Hepatocyte (in vitro differentiated cells): ENCODE measurements around the gene ARHGAP26. TPM values are rescaled to one million over a fixed set of nuclear protein-coding genes. Genes with fewer than 3 reads are reported as not detected.

Experiments used
- DNase-seq: peaks from one replicate; pipeline ENCODE4 v3.0.0-alpha.2; 2016; ENCODE audit warnings: low spot score
- H2AFZ ChIP-seq: fragments of 200-600 bp; sonication (generic); 2 replicates; pipeline ENCODE4 v1.6.0; 2016; ENCODE audit warnings: antibody characterized with exemption, mild to moderate bottlenecking
- H3K27ac ChIP-seq: fragments of 200-600 bp; sonication (generic); 2 replicates; pipeline ENCODE4 v1.5.1; 2016; ENCODE audit warnings: mild to moderate bottlenecking
- H3K27me3 ChIP-seq: fragments of 200-600 bp; sonication (generic); 2 replicates; pipeline ENCODE4 v1.6.1; 2016
- H3K36me3 ChIP-seq: fragments of 200-600 bp; sonication (generic); replicated peaks from 2 replicates; pipeline ENCODE4 v1.5.1; 2016; ENCODE audit warnings: low read depth; ENCODE audit not compliant: insufficient read depth
- H3K4me1 ChIP-seq: fragments of 200-600 bp; sonication (generic); 2 replicates; pipeline ENCODE4 v1.5.1; 2016; ENCODE audit warnings: mild to moderate bottlenecking, moderate library complexity; ENCODE audit not compliant: insufficient read depth
- H3K4me2 ChIP-seq: fragments of 200-600 bp; sonication (generic); 2 replicates; pipeline ENCODE4 v1.6.0; 2016
- H3K4me3 ChIP-seq: fragments of 200-600 bp; sonication (generic); 2 replicates; pipeline ENCODE4 v1.5.1; 2016; ENCODE audit warnings: mild to moderate bottlenecking
- H3K79me2 ChIP-seq: fragments of 200-600 bp; sonication (generic); 2 replicates; pipeline ENCODE4 v1.6.0; 2017; ENCODE audit warnings: mild to moderate bottlenecking
- H3K9me2 ChIP-seq: fragments of 200-600 bp; sonication (generic); replicated peaks from 2 replicates; pipeline ENCODE4 v1.6.0; 2017; ENCODE audit warnings: mild to moderate bottlenecking; ENCODE audit not compliant: insufficient read depth
- H3K9me3 ChIP-seq: fragments of 200-600 bp; sonication (generic); 2 replicates; pipeline ENCODE4 v1.5.1; 2016; ENCODE audit warnings: low read depth, mild to moderate bottlenecking
- H4K20me1 ChIP-seq: fragments of 200-600 bp; sonication (generic); 2 replicates; pipeline ENCODE4 v1.6.0; 2016; ENCODE audit warnings: mild to moderate bottlenecking; ENCODE audit not compliant: insufficient read depth, poor library complexity, severe bottlenecking
- CTCF ChIP-seq: fragments of 200-600 bp; sonication (generic); IDR thresholded peaks from 2 replicates; pipeline ENCODE4 v1.5.1; 2016; ENCODE audit warnings: antibody characterized with exemption, mild to moderate bottlenecking; ENCODE audit not compliant: poor library complexity
- EZH2 ChIP-seq: fragments of 200-600 bp; sonication (generic); IDR thresholded peaks from 2 replicates; pipeline ENCODE4 v1.6.1; 2016; ENCODE audit warnings: antibody characterized with exemption, mild to moderate bottlenecking, borderline replicate concordance
- EZH2phosphoT487 ChIP-seq: fragments of 200-600 bp; sonication (generic); IDR thresholded peaks from one replicate; pipeline ENCODE4 v1.6.1; 2018; ENCODE audit warnings: antibody characterized with exemption, mild to moderate bottlenecking, low read depth, moderate library complexity; ENCODE audit not compliant: unreplicated experiment, severe bottlenecking
- WGBS: methylation state at CpG from one replicate; pipeline ENCODE4 v1.1.6; 2016; ENCODE audit warnings: low lambda C conversion rate; ENCODE audit errors: missing lambda C conversion rate; 5-methylcytosine and 5-hydroxymethylcytosine counted together
- polyA plus RNA-seq: library from polyadenylated mRNA; unstranded; fragments of >200 nt; fragmentation: Nextera tagmentation; extraction: Ambion mirVana; gene quantifications from 2 replicates; pipeline ENCODE4 v1.2.1, GENCODE V29; 2016
- total RNA-seq: library from RNA; depleted of rRNA; stranded (reverse); fragments of >200 nt; gene quantifications from 2 replicates; pipeline ENCODE4 v1.2.3, GENCODE V29; 2014

ARHGAP26 gene
- total and polyA plus RNA-seq, 2 experiments from 2014 or later = 16.5 to 19.8 TPM

- no peaks in the 10 kb centered on the region for H3K9me2 ChIP-seq
- H3K36me3 ChIP-seq = no peaks in the 10 kb centered on the region
- H3K79me2 ChIP-seq = no peaks in the 10 kb centered on the region
- no peaks in the 10 kb centered on the region for H3K27me3 ChIP-seq
- no peak for DNase-seq
- H2AFZ ChIP-seq = no peak overlapping the region
- H3K4me1 ChIP-seq = no peaks in the 10 kb centered on the region
- WGBS = 92% methylated on average over 2 of the region's 2 CpGs
- H3K4me3 ChIP-seq = no peak overlapping the region
- H3K9me3 ChIP-seq = no peaks in the 10 kb centered on the region
- no peak for TF ChIP-seq EZH2
- TF ChIP-seq CTCF = no peak
- TF ChIP-seq EZH2phosphoT487 = no peak
- no peak overlapping the region for H3K27ac ChIP-seq
- no peak overlapping the region for H3K4me2 ChIP-seq
- no peaks in the 10 kb centered on the region for H4K20me1 ChIP-seq
Measured at GRCh38 chr5:143233031-143233430, 462.9 kb downstream of the ARHGAP26 start.

- TF ChIP-seq CTCF = no peak
- no peak for TF ChIP-seq EZH2
- no peak for TF ChIP-seq EZH2phosphoT487
- no peak overlapping the region for H3K27ac ChIP-seq
Measured at GRCh38 chr5:143234162-143234842, 464.1 kb downstream of the ARHGAP26 start.

GRCh38 chr5:143235423-143235822 lies 465.2 kb downstream of the ARHGAP26 start:
- H3K27ac ChIP-seq = no peak overlapping the region
- no peaks in the 10 kb centered on the region for H3K4me1 ChIP-seq
- no peak overlapping the region for H3K4me2 ChIP-seq
- no peak overlapping the region for H2AFZ ChIP-seq
- no peaks in the 10 kb centered on the region for H3K9me3 ChIP-seq
- TF ChIP-seq CTCF (no peak), EZH2 (no peak), EZH2phosphoT487 (no peak)
- H3K79me2 ChIP-seq = no peaks in the 10 kb centered on the region
- WGBS = 93% methylated on average over 3 of the region's 3 CpGs
- H3K4me3 ChIP-seq = no peak overlapping the region
- H3K27me3 ChIP-seq = no peaks in the 10 kb centered on the region
- H3K36me3 ChIP-seq = no peaks in the 10 kb centered on the region
- DNase-seq = no peak
- H4K20me1 ChIP-seq = no peaks in the 10 kb centered on the region
- no peaks in the 10 kb centered on the region for H3K9me2 ChIP-seq

More at GRCh38 chr5:143234162-143234842, 464.1 kb downstream of the ARHGAP26 start:
- 80% methylated on average over 9 of the region's 9 CpGs for WGBS
- H3K4me2 ChIP-seq = no peak overlapping the region
- no peak for DNase-seq
- H4K20me1 ChIP-seq = no peaks in the 10 kb centered on the region
- no peaks in the 10 kb centered on the region for H3K79me2 ChIP-seq
- H3K9me2 ChIP-seq = no peaks in the 10 kb centered on the region
- H3K27me3 ChIP-seq = no peaks in the 10 kb centered on the region
- no peaks in the 10 kb centered on the region for H3K4me1 ChIP-seq
- H3K4me3 ChIP-seq = no peak overlapping the region
- no peaks in the 10 kb centered on the region for H3K9me3 ChIP-seq
- no peaks in the 10 kb centered on the region for H3K36me3 ChIP-seq
- no peak overlapping the region for H2AFZ ChIP-seq
